ENCODE data around the gene GPRASP3.

GRCh38 chrX:102768987-102769761 lies 48.6 kb downstream of the GPRASP3 start:
- TF ChIP-seq POLR2A (IDR thresholded peaks at IDR 0.05) (no peak), CTCF (IDR thresholded peaks at IDR 0.05) (no peak), POLR2AphosphoS5 (IDR thresholded peaks at IDR 0.05) (peak; percentile 82)
